BLaER1 treated with 17β-estradiol and CSF1 and Interleukin-3, amounts not matched to agents 10 nM and 100 nM (cell line): ENCODE results near the gene PDYN.
A peak's percentile ranks its signal among the peaks of the same experiment; 100 is the strongest.

Experiments used
- H3K27ac ChIP-seq, 11 experiments: shearing (Covaris generic); formaldehyde crosslinking; 2 replicates each; pipeline ENCODE4 v1.8.1; 2022
- H3K27me3 ChIP-seq, 11 experiments: shearing (Covaris generic); formaldehyde crosslinking; 2 replicates each; pipeline ENCODE4 v1.8.1; 2022
- H3K36me3 ChIP-seq, 11 experiments: shearing (Covaris generic); formaldehyde crosslinking; 2 replicates each; pipeline ENCODE4 v1.8.1; 2022
- H3K4me1 ChIP-seq, 10 experiments: shearing (Covaris generic); formaldehyde crosslinking; 2 replicates each; pipeline ENCODE4 v1.8.1; 2022
- H3K4me2 ChIP-seq, 11 experiments: shearing (Covaris generic); formaldehyde crosslinking; 2 replicates each; pipeline ENCODE4 v1.8.1; 2022
- H3K4me3 ChIP-seq, 10 experiments: shearing (Covaris generic); formaldehyde crosslinking; 2 replicates each; pipeline ENCODE4 v1.8.1; 2022
- H3K9ac ChIP-seq, 11 experiments: shearing (Covaris generic); formaldehyde crosslinking; 2 replicates each; pipeline ENCODE4 v1.8.1; 2022
- H3K9me3 ChIP-seq, 11 experiments: shearing (Covaris generic); formaldehyde crosslinking; replicated peaks in 1 of 11; 2 replicates each; pipeline ENCODE4 v1.8.1; 2022
- H4K20me1 ChIP-seq, 11 experiments: shearing (Covaris generic); formaldehyde crosslinking; 2 replicates each; pipeline ENCODE4 v1.8.1; 2022
- Cebpa-rat ChIP-seq, 11 experiments: shearing (Covaris generic); IDR thresholded peaks; 2 replicates each; pipeline ENCODE4 v1.8.1; 2022

The PDYN gene

GRCh38 chr20:1949347-1950100, 44.3 kb downstream of the PDYN start:
- Histone ChIP-seq H3K4me1 (peaks cover 44 to 96% (median 93%) of the 10 kb centered on the region in 10 experiments), H3K36me3 (no peaks in the 10 kb centered on the region), H3K4me3 (no peak overlapping the region), H3K4me2 (peak overlapping the region; percentile 28 to 91 (median 79)), H4K20me1 (no peaks in the 10 kb centered on the region), H3K27me3 (no peaks in the 10 kb centered on the region), H3K9ac (peak overlapping the region; percentile 10 to 87 (median 62); a peak in 16 of 22 replicates), H3K27ac (peak overlapping the region; percentile 46 to 98 (median 84); a peak in 21 of 22 replicates), H3K9me3 (no peaks in the 10 kb centered on the region; a peak in 1 of 22 replicates)
- no peak for TF ChIP-seq Cebpa-rat (IDR thresholded peaks at IDR 0.05)

GRCh38 chr20:1947535-1947846, 46.4 kb downstream of the PDYN start:
- Histone ChIP-seq H3K27me3 (no peaks in the 10 kb centered on the region), H3K4me3 (peak overlapping the region in 1 of 10 experiments; percentile 8; a peak in 2 of 20 replicates), H3K9ac (peak overlapping the region in 6 of 11 experiments; percentile 27 to 87 (median 82); a peak in 11 of 22 replicates), H3K9me3 (no peaks in the 10 kb centered on the region; a peak in 1 of 22 replicates), H3K4me1 (peaks cover 23 to 100% (median 99%) of the 10 kb centered on the region in 10 experiments), H3K36me3 (no peaks in the 10 kb centered on the region), H3K27ac (peak overlapping the region in 7 of 11 experiments; percentile 44 to 98 (median 94); a peak in 14 of 22 replicates), H3K4me2 (peak overlapping the region in 9 of 11 experiments; percentile 4 to 91 (median 79); a peak in 16 of 22 replicates), H4K20me1 (no peaks in the 10 kb centered on the region)
- TF ChIP-seq Cebpa-rat (IDR thresholded peaks at IDR 0.05), result no peak

- no peaks in the 10 kb centered on the region for H3K36me3 ChIP-seq
- no peaks in the 10 kb centered on the region for H4K20me1 ChIP-seq
- H3K4me1 ChIP-seq, result peaks cover 20 to 100% (median 96%) of the 10 kb centered on the region in 10 experiments
- no peaks in the 10 kb centered on the region for H3K9me3 ChIP-seq
- no peaks in the 10 kb centered on the region for H3K27me3 ChIP-seq
- H3K4me2 ChIP-seq, result peak overlapping the region; percentile 4 to 91 (median 79); a peak in 19 of 22 replicates
- H3K4me3 ChIP-seq, result peak overlapping the region in 1 of 10 experiments; percentile 8; a peak in 2 of 20 replicates
- peak overlapping the region in 8 of 11 experiments; percentile 44 to 98 (median 92); a peak in 15 of 22 replicates for H3K27ac ChIP-seq
- H3K9ac ChIP-seq, result peak overlapping the region in 7 of 11 experiments; percentile 8 to 87 (median 80); a peak in 12 of 22 replicates
- TF ChIP-seq Cebpa-rat (IDR thresholded peaks at IDR 0.05), result peak in 4 of 11 experiments; percentile 29 to 60 (median 44); a peak in 4 of 22 replicates
Observed at GRCh38 chr20:1946762-1947534, 46.9 kb downstream of the PDYN start.

- peak in 1 of 11 experiments; percentile 51; a peak in 1 of 22 replicates for TF ChIP-seq Cebpa-rat (IDR thresholded peaks at IDR 0.05)
- Histone ChIP-seq H3K4me2 (peak overlapping the region in 9 of 11 experiments; percentile 4 to 91 (median 79); a peak in 16 of 22 replicates), H3K9me3 (no peaks in the 10 kb centered on the region), H3K27ac (peak overlapping the region in 10 of 11 experiments; percentile 47 to 98 (median 87); a peak in 18 of 22 replicates), H3K4me1 (peaks cover 20 to 100% (median 93%) of the 10 kb centered on the region in 10 experiments), H3K27me3 (no peaks in the 10 kb centered on the region), H3K9ac (peak overlapping the region in 7 of 11 experiments; percentile 37 to 87 (median 80); a peak in 14 of 22 replicates), H4K20me1 (no peaks in the 10 kb centered on the region), H3K36me3 (no peaks in the 10 kb centered on the region), H3K4me3 (no peak overlapping the region)
Observed at GRCh38 chr20:1946442-1946761, 47.5 kb downstream of the PDYN start.

GRCh38 chr20:1945660-1946059, 48.2 kb downstream of the PDYN start:
- TF ChIP-seq Cebpa-rat (IDR thresholded peaks at IDR 0.05), result no peak
- Histone ChIP-seq H3K9me3 (no peaks in the 10 kb centered on the region), H3K27me3 (no peaks in the 10 kb centered on the region), H3K27ac (peak overlapping the region in 10 of 11 experiments; percentile 47 to 98 (median 87); a peak in 19 of 22 replicates), H3K4me2 (peak overlapping the region in 9 of 11 experiments; percentile 16 to 91 (median 79); a peak in 18 of 22 replicates), H3K9ac (peak overlapping the region in 9 of 11 experiments; percentile 3 to 87 (median 76); a peak in 15 of 22 replicates), H3K36me3 (no peaks in the 10 kb centered on the region), H3K4me1 (peaks cover 20 to 100% (median 90%) of the 10 kb centered on the region in 10 experiments), H4K20me1 (no peaks in the 10 kb centered on the region), H3K4me3 (peak overlapping the region in 2 of 10 experiments; percentile 2 to 3; a peak in 1 of 20 replicates)

- H3K9ac ChIP-seq, result peak overlapping the region in 9 of 11 experiments; percentile 3 to 87 (median 76); a peak in 14 of 22 replicates
- H3K9me3 ChIP-seq, result no peaks in the 10 kb centered on the region
- H3K4me3 ChIP-seq, result peak overlapping the region in 3 of 10 experiments; percentile 3 to 22 (median 7); a peak in 1 of 20 replicates
- peaks cover 0 to 2% (median 0%) of the 10 kb centered on the region in 11 experiments; a peak in 2 of 22 replicates for H3K36me3 ChIP-seq
- H3K27ac ChIP-seq, result peak overlapping the region in 10 of 11 experiments; percentile 49 to 98 (median 87); a peak in 19 of 22 replicates
- TF ChIP-seq Cebpa-rat (IDR thresholded peaks at IDR 0.05), result peak in 10 of 11 experiments; percentile 15 to 99 (median 96); a peak in 18 of 22 replicates
- H4K20me1 ChIP-seq, result no peaks in the 10 kb centered on the region; a peak in 1 of 22 replicates
- peak overlapping the region in 9 of 11 experiments; percentile 16 to 91 (median 79); a peak in 18 of 22 replicates for H3K4me2 ChIP-seq
- peaks cover 20 to 100% (median 87%) of the 10 kb centered on the region in 10 experiments for H3K4me1 ChIP-seq
- H3K27me3 ChIP-seq, result no peaks in the 10 kb centered on the region
Observed at GRCh38 chr20:1945134-1945618, 48.7 kb downstream of the PDYN start.

GRCh38 chr20:1944345-1945091, 49.3 kb downstream of the PDYN start:
- Histone ChIP-seq H3K36me3 (peaks cover 0 to 8% (median under 1%) of the 10 kb centered on the region in 11 experiments; a peak in 8 of 22 replicates), H3K4me1 (peaks cover 14 to 100% (median 86%) of the 10 kb centered on the region in 10 experiments), H4K20me1 (peaks cover 0 to under 1% (median 0%) of the 10 kb centered on the region in 11 experiments; a peak in 1 of 22 replicates), H3K27me3 (no peaks in the 10 kb centered on the region), H3K9me3 (no peaks in the 10 kb centered on the region), H3K9ac (peak overlapping the region in 8 of 11 experiments; percentile 37 to 87 (median 76); a peak in 13 of 22 replicates), H3K4me3 (peak overlapping the region in 2 of 10 experiments; percentile 7 to 22; a peak in 1 of 20 replicates), H3K27ac (peak overlapping the region in 10 of 11 experiments; percentile 45 to 98 (median 87); a peak in 18 of 22 replicates), H3K4me2 (peak overlapping the region in 9 of 11 experiments; percentile 16 to 91 (median 79); a peak in 18 of 22 replicates)
- no peak for TF ChIP-seq Cebpa-rat (IDR thresholded peaks at IDR 0.05)
